OCI-LY1 (cell line): ENCODE data around the gene APLP2.

Source experiments
- CTCF ChIP-seq: fragments of 200-600 bp; sonication (generic), shearing (Covaris generic); IDR thresholded peaks from 2 replicates; pipeline ENCODE4 v1.5.1; 2017; ENCODE audit warnings: mild to moderate bottlenecking, antibody characterized with exemption, low read length, moderate library complexity, mixed read lengths
- EZH2 ChIP-seq: fragments of 200-600 bp; sonication (generic), shearing (Covaris generic); IDR thresholded peaks from 2 replicates; pipeline ENCODE4 v1.8.0; 2017; ENCODE audit warnings: borderline replicate concordance, mixed run types, mild to moderate bottlenecking, antibody characterized with exemption, low read length, moderate library complexity, mixed read lengths

DNA sequence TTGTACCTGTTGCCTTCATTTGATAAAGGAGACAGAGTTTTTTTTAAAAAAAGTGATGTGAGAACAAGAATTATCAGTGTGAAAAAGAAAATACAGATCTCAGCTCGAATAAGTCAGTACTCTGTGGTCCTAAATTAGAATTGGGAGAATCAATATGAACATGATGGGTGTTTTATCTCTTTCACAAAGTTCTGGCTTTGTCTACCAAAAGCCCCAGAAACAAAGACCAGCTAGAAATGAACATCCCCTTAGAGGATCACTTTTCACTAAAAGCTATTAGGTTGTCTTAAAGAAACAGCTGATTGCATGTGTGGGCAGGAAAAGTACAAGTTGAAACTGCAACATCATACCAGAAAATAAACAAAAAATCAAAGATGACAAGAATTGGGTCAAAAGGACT, 81.5 kb downstream of the APLP2 start:
- TF ChIP-seq CTCF (no peak), EZH2 (no peak)
